Measurements from ENCODE around the gene MFSD11.
"Not testable (repeated sequence)": the region's sequence is repeated elsewhere in the genome, so short reads cannot be mapped to it uniquely, and the experiment has no call there.

The MFSD11 gene

DNA sequence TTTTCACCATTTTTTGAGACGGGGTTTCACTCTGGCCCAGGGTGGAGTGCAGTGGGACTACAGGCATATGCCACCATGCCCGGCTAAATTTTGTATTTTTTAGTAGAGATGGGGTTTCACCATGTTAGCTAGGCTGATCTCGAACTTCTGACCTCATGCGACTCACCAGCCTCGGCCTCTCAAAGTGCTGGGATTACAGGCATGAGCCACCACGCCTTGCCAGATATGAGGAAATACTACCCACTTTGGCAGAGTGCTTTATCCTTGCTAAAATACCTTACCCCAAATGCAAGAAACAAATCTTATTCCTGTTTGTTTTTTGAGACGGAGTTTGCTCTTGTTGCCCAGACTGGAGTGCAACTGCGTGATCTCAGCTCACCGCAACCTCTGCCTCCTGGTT, 67.4 kb downstream of the MFSD11 start:
- no peak overlapping the region for H3K4me3 ChIP-seq (ENCODE audit: low read depth, low read length)
- in situ Hi-C loops (cut with HindIII; ENCODE audit: low sequenced_read_pairs): no loop called here
- TF ChIP-seq, protein P1, sequence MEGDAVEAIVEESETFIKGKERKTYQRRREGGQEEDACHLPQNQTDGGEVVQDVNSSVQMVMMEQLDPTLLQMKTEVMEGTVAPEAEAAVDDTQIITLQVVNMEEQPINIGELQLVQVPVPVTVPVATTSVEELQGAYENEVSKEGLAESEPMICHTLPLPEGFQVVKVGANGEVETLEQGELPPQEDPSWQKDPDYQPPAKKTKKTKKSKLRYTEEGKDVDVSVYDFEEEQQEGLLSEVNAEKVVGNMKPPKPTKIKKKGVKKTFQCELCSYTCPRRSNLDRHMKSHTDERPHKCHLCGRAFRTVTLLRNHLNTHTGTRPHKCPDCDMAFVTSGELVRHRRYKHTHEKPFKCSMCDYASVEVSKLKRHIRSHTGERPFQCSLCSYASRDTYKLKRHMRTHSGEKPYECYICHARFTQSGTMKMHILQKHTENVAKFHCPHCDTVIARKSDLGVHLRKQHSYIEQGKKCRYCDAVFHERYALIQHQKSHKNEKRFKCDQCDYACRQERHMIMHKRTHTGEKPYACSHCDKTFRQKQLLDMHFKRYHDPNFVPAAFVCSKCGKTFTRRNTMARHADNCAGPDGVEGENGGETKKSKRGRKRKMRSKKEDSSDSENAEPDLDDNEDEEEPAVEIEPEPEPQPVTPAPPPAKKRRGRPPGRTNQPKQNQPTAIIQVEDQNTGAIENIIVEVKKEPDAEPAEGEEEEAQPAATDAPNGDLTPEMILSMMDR (IDR thresholded peaks at IDR 0.05; ENCODE audit: low read depth, low read length): no peak
- DNase-seq (ENCODE audit: low read depth, low spot score): no peak

DNA sequence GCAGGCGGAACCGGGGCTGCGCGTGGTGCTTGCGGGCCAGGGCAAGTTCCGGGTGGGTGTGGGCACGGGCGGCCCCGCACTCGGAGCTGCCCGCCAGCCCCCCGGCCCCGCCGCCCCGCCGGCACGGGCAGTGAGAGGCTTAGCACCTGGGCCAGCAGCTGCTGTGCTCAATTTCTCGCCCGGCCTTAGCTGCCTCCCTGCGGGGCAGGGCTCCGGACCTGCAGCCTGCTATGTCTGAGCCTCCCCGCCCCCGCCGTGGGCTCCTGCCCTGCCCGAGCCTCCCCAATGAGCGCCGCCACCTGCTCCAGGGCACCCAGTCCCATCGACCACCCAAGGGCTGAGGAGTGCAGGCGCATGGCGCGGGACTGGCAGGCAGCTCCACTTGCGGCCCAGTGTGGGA, 68.2 kb downstream of the MFSD11 start:
- H3K4me3 ChIP-seq (ENCODE audit: low read depth, low read length); in situ Hi-C loops (cut with HindIII; ENCODE audit: low sequenced_read_pairs); DNase-seq (ENCODE audit: low read depth, low spot score): not testable (repeated sequence)

DNA sequence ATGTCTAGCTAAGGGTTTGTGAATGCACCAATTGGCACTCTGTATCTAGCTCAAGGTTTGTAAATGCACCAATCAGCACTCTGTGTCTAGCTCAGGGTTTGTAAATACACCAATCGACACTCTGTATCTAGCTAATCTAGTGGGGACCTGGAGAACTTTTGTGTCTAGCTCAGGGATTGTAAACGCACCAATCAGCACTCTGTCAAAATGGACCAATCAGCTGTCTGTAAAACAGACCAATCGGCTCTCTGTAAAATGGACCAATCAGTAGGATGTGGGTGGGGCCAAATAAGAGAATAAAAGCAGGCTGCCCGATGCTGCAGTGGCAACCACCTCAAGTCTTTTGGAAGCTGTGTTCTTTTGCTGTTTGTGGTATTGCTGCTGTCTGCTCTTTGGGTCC, 68.8 kb downstream of the MFSD11 start:
- H3K4me3 ChIP-seq (ENCODE audit: low read depth, low read length); in situ Hi-C loops (cut with HindIII; ENCODE audit: low sequenced_read_pairs); DNase-seq (ENCODE audit: low read depth, low spot score): not testable (repeated sequence)

DNA sequence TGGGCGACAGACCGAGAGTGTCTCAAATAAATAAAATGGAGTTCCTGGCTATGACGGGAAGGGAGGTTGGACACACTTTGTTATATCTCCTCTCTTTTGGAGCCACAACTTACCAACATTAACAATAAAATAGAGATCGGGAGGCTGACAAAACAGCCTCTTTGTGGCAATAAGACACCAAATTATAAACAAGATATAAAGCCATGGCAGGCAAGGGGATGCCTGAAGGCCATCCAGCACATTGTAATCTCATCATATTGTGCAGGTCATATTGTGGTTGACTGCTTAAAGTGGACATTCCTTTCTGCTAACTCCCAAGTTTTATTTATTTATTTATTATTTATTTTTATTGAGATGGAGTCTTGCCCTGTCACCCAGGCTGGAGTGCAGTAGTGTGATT, 70.4 kb downstream of the MFSD11 start:
- TF ChIP-seq, protein P1 (IDR thresholded peaks at IDR 0.05; ENCODE audit: low read depth, low read length): no peak
- H3K4me3 ChIP-seq (ENCODE audit: low read depth, low read length): no peak overlapping the region
- in situ Hi-C loops (cut with HindIII; ENCODE audit: low sequenced_read_pairs): no loop called here
- DNase-seq (ENCODE audit: low read depth, low spot score): no peak

DNA sequence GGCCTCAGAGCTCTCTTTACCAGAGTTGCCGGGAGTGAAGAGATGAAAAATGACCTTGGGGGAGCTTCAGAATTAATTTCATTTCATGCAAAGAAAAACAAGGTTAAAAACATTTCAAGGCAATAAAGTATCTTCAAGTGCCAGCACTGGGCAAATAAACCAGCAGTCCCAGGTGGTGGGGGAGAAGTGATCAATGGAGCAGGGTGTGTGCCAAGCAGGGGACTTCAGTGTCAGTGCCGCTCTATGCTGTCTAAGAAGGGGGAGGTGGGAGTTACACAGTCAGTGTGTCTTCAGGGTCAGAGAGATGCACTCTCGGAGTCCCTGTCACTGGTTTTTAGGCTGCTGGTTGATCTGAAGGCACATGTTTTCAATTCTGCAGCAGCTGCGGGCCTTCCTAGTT, 73.0 kb downstream of the MFSD11 start:
- DNase-seq (ENCODE audit: low read depth, low spot score): no peak
- H3K4me3 ChIP-seq (ENCODE audit: low read depth, low read length): no peak overlapping the region
- TF ChIP-seq, protein P1 (IDR thresholded peaks at IDR 0.05; ENCODE audit: low read depth, low read length): no peak
- in situ Hi-C loops (cut with HindIII; ENCODE audit: low sequenced_read_pairs): no loop called here

DNA sequence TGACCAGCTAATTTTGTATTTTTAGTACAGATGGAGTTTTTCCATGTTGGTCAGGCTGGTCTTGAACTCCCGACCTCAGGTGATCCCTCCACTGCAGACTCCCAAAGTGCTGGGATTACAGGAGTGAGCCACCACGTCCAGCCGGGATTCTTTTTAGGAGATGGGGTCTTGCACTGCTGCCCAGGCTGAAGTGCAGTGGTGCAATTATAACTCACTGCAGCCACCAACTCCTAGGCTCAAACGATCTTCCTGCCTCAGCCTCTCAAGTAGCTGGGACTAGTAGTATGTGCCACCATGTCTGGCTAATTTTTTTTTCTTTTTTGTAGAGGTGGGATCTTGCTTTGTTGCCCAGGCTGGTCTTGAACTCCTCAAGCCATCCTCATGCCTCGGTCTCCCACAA, 73.9 kb downstream of the MFSD11 start:
- no peak for DNase-seq (ENCODE audit: low read depth, low spot score)
- TF ChIP-seq, protein P1 (IDR thresholded peaks at IDR 0.05; ENCODE audit: low read depth, low read length): no peak
- in situ Hi-C loops (cut with HindIII; ENCODE audit: low sequenced_read_pairs): no loop called here
- H3K4me3 ChIP-seq (ENCODE audit: low read depth, low read length): no peak overlapping the region

DNA sequence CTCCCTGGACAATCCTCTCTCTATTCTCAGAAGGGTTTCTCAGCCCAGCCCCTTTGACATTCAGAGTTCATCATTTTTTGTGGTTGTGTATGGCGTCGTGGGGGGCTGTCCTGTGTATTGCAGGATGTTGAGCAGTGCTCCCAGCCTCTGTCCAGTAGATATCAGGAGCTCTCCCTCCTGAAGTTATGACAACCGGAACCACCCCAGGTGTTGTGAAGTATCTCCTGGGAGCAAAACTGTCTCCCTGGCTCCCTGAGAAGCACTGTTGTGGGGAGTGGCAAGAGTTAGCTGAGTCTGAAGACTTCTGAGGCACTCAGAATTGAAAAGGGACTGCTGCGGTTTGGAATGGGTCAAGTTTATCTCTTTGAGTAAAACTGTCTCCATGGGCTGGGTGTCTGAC, 74.3 kb downstream of the MFSD11 start:
- DNase-seq (ENCODE audit: low read depth, low spot score): no peak
- in situ Hi-C loops (cut with HindIII; ENCODE audit: low sequenced_read_pairs): no loop called here
- H3K4me3 ChIP-seq (ENCODE audit: low read depth, low read length): no peak overlapping the region
- TF ChIP-seq, protein P1 (IDR thresholded peaks at IDR 0.05; ENCODE audit: low read depth, low read length): no peak

DNA sequence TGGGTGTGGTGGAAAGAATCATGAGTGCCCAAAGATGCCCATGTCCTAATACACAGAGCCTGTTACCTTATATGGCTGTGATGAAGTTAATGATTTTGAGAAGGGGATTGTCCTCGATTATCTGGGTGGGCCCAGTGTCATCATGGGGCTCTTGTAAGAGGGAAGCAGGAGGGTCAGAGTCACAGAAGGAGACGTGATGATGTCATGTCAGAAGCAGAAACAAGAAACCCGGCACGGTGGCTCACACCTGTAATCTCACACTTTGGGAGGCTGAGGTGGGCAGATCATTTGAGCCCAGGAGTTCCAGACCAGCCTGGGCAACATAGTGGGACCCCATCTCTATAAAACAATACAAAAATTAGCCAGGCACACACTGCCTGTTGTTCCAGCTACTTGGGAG, 75.0 kb downstream of the MFSD11 start:
- in situ Hi-C loops (cut with HindIII; ENCODE audit: low sequenced_read_pairs): no loop called here
- TF ChIP-seq, protein P1 (IDR thresholded peaks at IDR 0.05; ENCODE audit: low read depth, low read length): no peak
- DNase-seq (ENCODE audit: low read depth, low spot score): no peak
- H3K4me3 ChIP-seq (ENCODE audit: low read depth, low read length): no peak overlapping the region

DNA sequence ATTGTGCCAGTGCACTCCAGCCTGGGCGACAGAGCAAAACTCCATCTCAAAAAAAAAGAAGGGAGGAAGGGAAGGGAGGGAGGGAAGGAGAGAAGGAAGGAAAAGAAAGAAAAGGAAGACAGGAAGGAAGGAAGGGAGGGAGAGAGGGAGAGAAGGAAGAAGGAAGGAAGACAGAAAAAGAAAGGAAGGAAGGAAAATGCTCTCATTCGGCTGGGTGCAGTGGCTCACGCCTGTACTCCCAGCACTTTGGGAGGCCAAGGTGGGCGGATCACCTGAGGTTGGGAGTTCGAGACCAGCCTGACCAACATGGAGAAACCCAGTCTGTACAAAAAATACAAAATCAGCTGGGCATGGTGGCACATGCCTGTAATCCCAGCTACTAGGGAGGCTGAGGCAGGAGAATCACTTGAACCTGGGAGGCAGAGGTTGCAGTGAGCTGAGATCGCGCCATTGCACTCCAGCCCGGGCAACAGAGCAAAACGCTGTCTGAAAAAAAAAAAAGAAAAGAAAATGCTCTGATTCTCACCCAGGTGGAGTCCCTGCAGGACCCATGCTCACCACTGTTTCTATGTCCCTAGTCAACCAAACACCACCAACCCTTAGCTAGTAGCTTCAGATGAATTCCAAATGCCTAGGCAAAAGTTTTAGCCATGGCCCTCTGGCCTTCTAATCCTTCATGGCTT, 78.1 kb downstream of the MFSD11 start:
- DNase-seq (ENCODE audit: low read depth, low spot score); H3K4me3 ChIP-seq (ENCODE audit: low read depth, low read length); in situ Hi-C loops (cut with HindIII; ENCODE audit: low sequenced_read_pairs): not testable (repeated sequence)

Measured in astrocyte of the spinal cord (primary cell).